Kidney (tissue), 14 donors: ENCODE measurements around the gene LMBR1. TPM values are rescaled to one million over a fixed set of nuclear protein-coding genes. Genes with fewer than 3 reads are reported as not detected.

Source experiments
- DNase-seq, 5 donors: peaks; one replicate each; pipeline ENCODE4 v3.0.0-alpha.2; 2013 to 2020
- FAIRE-seq: peaks from 2 replicates; lab custom pipeline; 2012; peaks lifted over from hg19 to GRCh38; lab: Jason Lieb, UNC
- H3K27ac ChIP-seq, 2 donors: one replicate each; pipeline ENCODE4 v1.7.0; 2013; ENCODE audit warnings: low read depth in 2 of 2, low read length in 2 of 2, inconsistent platforms in 1 of 2
- H3K27me3 ChIP-seq: one replicate; pipeline ENCODE4 v1.7.1; 2013; ENCODE audit warnings: low read length, inconsistent platforms; ENCODE audit not compliant: control insufficient read depth, insufficient read depth
- H3K36me3 ChIP-seq, 3 donors: one replicate each; pipeline versions ENCODE4 v1.7.0 to v1.7.1; 2013; ENCODE audit warnings: low read length in 3 of 3, control low read depth in 1 of 3, inconsistent platforms in 1 of 3; ENCODE audit not compliant: insufficient read depth in 3 of 3, control insufficient read depth in 2 of 3
- H3K4me1 ChIP-seq, 3 donors: one replicate each; pipeline versions ENCODE4 v1.7.0 to v1.7.1; 2013; ENCODE audit warnings: low read length in 3 of 3, inconsistent platforms in 1 of 3, low read depth in 1 of 3; ENCODE audit not compliant: control insufficient read depth in 2 of 3, insufficient read depth in 2 of 3
- H3K4me3 ChIP-seq, 3 donors: one replicate each; pipeline versions ENCODE4 v1.7.0 to v1.8.1; 2013; ENCODE audit warnings: low read length in 3 of 3, control low read depth in 1 of 3, inconsistent platforms in 1 of 3
- H3K9ac ChIP-seq, 3 donors: one replicate each; pipeline versions ENCODE4 v1.7.0 to v1.7.1; 2013; ENCODE audit warnings: low read length in 3 of 3, control low read depth in 1 of 3, inconsistent platforms in 1 of 3
- H3K9me3 ChIP-seq, 3 donors: one replicate each; pipeline versions ENCODE4 v1.7.0 to v1.7.1; 2013; ENCODE audit warnings: low read length in 3 of 3, control low read depth in 1 of 3, inconsistent platforms in 1 of 3; ENCODE audit not compliant: control insufficient read depth in 2 of 3, insufficient read depth in 1 of 3
- intact Hi-C: fragments of 100-400 bp; cut with DNase I; formaldehyde crosslinking; loops from one replicate; pipeline ENCODE4 v1.11.1; 2022
- polyA plus RNA-seq: library from polyadenylated mRNA; stranded (reverse); fragments of 350-450 nt; fragmentation: Illumina TruSeq; extraction: RNeasy Lipid Tissue Mini Kit (QIAGEN cat#74804); gene quantifications from one replicate; pipeline ENCODE4 v1.2.3, GENCODE V29; 2014; ENCODE audit warnings: low read depth, low replicate concordance; ENCODE audit not compliant: insufficient read depth
- total RNA-seq: library from RNA; stranded (reverse); fragmentation: NEBNext Ultra II Directional; extraction: Animal tissue kit (Norgen Biotek cat#: 25700); gene quantifications from one replicate; pipeline ENCODE4 v1.2.1, GENCODE V29; 2021
- TF ChIP-seq, protein P1 (sequence below): IDR thresholded peaks from 3 replicates; pipeline ENCODE4 v1.5.1; 2012; ENCODE audit warnings: mild to moderate bottlenecking, moderate library complexity, borderline replicate concordance; ENCODE audit not compliant: insufficient read depth; ENCODE audit errors: extremely low read depth
- donor health status: control.
- donor health status: control.
- donor health status: control.
- donor health status: control.
- donor health status: control.
- donor health status: DM: yes; HTN: yes; CAD: no.
- donor health status: Normal renal cell carcinoma (clear cell type).

The LMBR1 gene
- total and polyA plus RNA-seq, 2 donors from 2014 or later = 19.6 to 82.6 TPM

DNA sequence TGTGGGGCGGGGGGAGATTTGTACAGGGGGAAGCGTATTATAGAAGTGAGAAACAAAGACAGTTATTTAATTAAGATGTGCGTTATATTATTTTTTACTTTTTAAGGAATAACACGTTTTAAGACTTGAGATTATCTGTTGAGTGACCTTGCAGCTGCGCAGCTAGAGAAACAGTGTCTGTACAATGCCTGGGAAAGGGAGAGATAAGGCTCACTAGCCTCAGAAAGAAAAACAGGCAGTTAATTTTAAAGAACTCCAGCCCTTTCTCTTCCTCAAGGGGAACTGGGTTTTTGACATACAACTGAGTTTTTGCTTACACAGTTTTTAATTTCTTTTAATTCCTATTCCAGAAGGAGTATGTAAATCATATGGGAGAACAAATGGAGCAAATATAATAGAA, 50.7 kb downstream of the LMBR1 start:
- H3K4me3 ChIP-seq = no peak overlapping the region
- no peak overlapping the region for H3K27ac ChIP-seq
- no peaks in the 10 kb centered on the region for H3K4me1 ChIP-seq
- TF ChIP-seq, protein P1, sequence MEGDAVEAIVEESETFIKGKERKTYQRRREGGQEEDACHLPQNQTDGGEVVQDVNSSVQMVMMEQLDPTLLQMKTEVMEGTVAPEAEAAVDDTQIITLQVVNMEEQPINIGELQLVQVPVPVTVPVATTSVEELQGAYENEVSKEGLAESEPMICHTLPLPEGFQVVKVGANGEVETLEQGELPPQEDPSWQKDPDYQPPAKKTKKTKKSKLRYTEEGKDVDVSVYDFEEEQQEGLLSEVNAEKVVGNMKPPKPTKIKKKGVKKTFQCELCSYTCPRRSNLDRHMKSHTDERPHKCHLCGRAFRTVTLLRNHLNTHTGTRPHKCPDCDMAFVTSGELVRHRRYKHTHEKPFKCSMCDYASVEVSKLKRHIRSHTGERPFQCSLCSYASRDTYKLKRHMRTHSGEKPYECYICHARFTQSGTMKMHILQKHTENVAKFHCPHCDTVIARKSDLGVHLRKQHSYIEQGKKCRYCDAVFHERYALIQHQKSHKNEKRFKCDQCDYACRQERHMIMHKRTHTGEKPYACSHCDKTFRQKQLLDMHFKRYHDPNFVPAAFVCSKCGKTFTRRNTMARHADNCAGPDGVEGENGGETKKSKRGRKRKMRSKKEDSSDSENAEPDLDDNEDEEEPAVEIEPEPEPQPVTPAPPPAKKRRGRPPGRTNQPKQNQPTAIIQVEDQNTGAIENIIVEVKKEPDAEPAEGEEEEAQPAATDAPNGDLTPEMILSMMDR = no peak
- no peaks in the 10 kb centered on the region for H3K27me3 ChIP-seq
- FAIRE-seq (no peak), DNase-seq (peak in 1 of 5 donors; percentile 22)
- intact Hi-C loops = no loop called here
- no peaks in the 10 kb centered on the region for H3K9me3 ChIP-seq
- H3K36me3 ChIP-seq = no peaks in the 10 kb centered on the region
- H3K9ac ChIP-seq = no peak overlapping the region

DNA sequence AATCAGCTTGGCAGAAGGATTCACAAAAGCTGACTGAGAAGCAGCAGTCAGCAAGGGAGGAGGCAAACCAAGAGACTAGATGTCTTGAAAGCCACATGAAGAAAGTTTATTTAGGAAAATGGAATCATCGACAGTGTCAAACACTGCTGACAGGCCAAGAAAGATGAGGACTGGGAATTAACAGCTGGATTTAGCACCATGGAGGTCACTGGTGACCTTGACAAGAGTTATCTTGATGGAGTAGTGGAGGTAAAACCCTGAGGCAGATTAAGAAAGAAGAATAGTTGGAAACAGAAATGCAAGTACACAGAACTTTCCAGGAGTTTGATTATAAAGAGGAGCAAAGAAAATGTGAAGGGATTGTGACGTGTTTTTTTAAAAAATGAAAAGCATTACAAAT, 51.5 kb downstream of the LMBR1 start:
- H3K9me3 ChIP-seq = no peaks in the 10 kb centered on the region
- DNase-seq = no peak
- no peaks in the 10 kb centered on the region for H3K27me3 ChIP-seq
- intact Hi-C loops = no loop called here
- TF ChIP-seq, protein P1 = no peak
- no peak overlapping the region for H3K4me3 ChIP-seq
- no peaks in the 10 kb centered on the region for H3K4me1 ChIP-seq
- H3K9ac ChIP-seq = no peak overlapping the region
- H3K27ac ChIP-seq = no peak overlapping the region
- no peaks in the 10 kb centered on the region for H3K36me3 ChIP-seq
- FAIRE-seq = no peak

- H3K27me3 ChIP-seq = no peaks in the 10 kb centered on the region
- intact Hi-C loops = no loop called here
Observed at GRCh38 chr7:156840134-156840533, 52.8 kb downstream of the LMBR1 start.

DNA sequence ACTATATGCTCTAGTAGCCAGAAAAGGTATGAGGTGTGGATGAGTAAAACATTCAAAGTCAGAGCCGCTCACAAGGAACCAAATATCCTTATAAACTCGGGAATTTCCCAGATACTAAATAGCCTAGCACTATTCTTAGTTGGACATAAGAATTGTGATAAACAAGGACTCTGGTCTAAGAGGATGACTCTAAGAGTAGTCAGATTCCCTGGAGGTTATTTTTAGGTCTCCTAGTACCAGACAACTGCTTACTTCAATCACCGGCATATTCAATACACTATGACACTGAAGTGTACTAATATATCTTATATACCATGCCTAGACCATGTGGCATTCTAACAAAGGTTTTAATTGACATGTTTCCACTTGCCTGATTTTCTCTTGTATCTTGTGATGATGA, 56.5 kb downstream of the LMBR1 start:
- Histone ChIP-seq H3K27me3 (no peaks in the 10 kb centered on the region), H3K9me3 (no peaks in the 10 kb centered on the region), H3K36me3 (peaks cover 0 to 8% (median 4%) of the 10 kb centered on the region in 3 donors), H3K4me1 (no peaks in the 10 kb centered on the region), H3K4me3 (no peak overlapping the region), H3K9ac (no peak overlapping the region), H3K27ac (no peak overlapping the region)
- TF ChIP-seq, protein P1 = no peak
- no peak for FAIRE-seq
- intact Hi-C loops = no loop called here
- DNase-seq = no peak

More at GRCh38 chr7:156840134-156840533, 52.8 kb downstream of the LMBR1 start:
- H3K9ac ChIP-seq = no peak overlapping the region
- H3K27ac ChIP-seq = no peak overlapping the region
- H3K4me1 ChIP-seq = no peaks in the 10 kb centered on the region
- no peak for FAIRE-seq
- H3K4me3 ChIP-seq = no peak overlapping the region
- H3K36me3 ChIP-seq = peaks cover 0 to 4% (median 0%) of the 10 kb centered on the region in 3 donors
- no peak for DNase-seq
- TF ChIP-seq, protein P1 = no peak
- H3K9me3 ChIP-seq = no peaks in the 10 kb centered on the region
